BJ (cell line): ENCODE measurements around the gene CRYGA. TPM values are rescaled to one million over a fixed set of nuclear protein-coding genes. Genes with fewer than 3 reads are reported as not detected.

Source experiments
- CTCF ChIA-PET: fragments of 350-600 bp; formaldehyde crosslinking; extraction: SDS; loops from one replicate; lab custom pipeline; 2021; ENCODE audit warnings: antibody characterized with exemption, inconsistent platforms; lab: Yijun Ruan, JAX
- POLR2A ChIA-PET: fragments of 300-600 bp; sonication (Branson Sonifier 250); formaldehyde crosslinking; extraction: SDS; loops from one replicate; lab custom pipeline; 2021; ENCODE audit warnings: antibody characterized with exemption; lab: Charles Lee
- DNase-seq: peaks from one replicate; pipeline ENCODE4 v3.0.0-alpha.2; 2011; ENCODE audit warnings: low read depth
- H3K27me3 ChIP-seq: 2 replicates; pipeline ENCODE4 v1.6.0; 2011; ENCODE audit warnings: low read length; ENCODE audit not compliant: control insufficient read depth, insufficient read depth
- H3K36me3 ChIP-seq: 2 replicates; pipeline ENCODE4 v1.5.1; 2011; ENCODE audit warnings: low read length; ENCODE audit not compliant: control insufficient read depth, insufficient read depth
- H3K4me3 ChIP-seq: 2 replicates; pipeline ENCODE4 v1.5.1; 2011; ENCODE audit warnings: low read depth, mild to moderate bottlenecking, control low read depth, low read length
- CTCF ChIP-seq: IDR thresholded peaks from 2 replicates; pipeline ENCODE4 v1.5.1; 2011; ENCODE audit warnings: low read depth, mild to moderate bottlenecking, control low read depth, inconsistent platforms, low read length, moderate library complexity; ENCODE audit not compliant: insufficient read depth
- polyA plus RNA-seq: library from polyadenylated mRNA; depleted of rRNA; stranded (reverse); fragments of >200 nt; gene quantifications from 2 replicates; pipeline ENCODE4 v1.2.3, GENCODE V29; 2011

The CRYGA gene
- polyA plus RNA-seq, 1 experiment, result not detected

GRCh38 chr2:208186893-208187292, 23.5 kb upstream of the CRYGA start:
- no peak for DNase-seq
- Histone ChIP-seq H3K36me3 (no peaks in the 10 kb centered on the region), H3K27me3 (peaks cover 6% of the 10 kb centered on the region; the same call in 1 of the 2 replicates), H3K4me3 (no peak overlapping the region)
- no peak for TF ChIP-seq CTCF
- ChIA-PET POLR2A (no interaction called here), CTCF (no interaction called here)

- ChIA-PET CTCF (no interaction called here), POLR2A (no interaction called here)
- no peak for DNase-seq
- Histone ChIP-seq H3K4me3 (no peak overlapping the region), H3K36me3 (no peaks in the 10 kb centered on the region), H3K27me3 (peaks cover 6% of the 10 kb centered on the region; the same call in 1 of the 2 replicates)
- TF ChIP-seq CTCF, result no peak
Observed at GRCh38 chr2:208186465-208186864, 23.1 kb upstream of the CRYGA start.

DNA sequence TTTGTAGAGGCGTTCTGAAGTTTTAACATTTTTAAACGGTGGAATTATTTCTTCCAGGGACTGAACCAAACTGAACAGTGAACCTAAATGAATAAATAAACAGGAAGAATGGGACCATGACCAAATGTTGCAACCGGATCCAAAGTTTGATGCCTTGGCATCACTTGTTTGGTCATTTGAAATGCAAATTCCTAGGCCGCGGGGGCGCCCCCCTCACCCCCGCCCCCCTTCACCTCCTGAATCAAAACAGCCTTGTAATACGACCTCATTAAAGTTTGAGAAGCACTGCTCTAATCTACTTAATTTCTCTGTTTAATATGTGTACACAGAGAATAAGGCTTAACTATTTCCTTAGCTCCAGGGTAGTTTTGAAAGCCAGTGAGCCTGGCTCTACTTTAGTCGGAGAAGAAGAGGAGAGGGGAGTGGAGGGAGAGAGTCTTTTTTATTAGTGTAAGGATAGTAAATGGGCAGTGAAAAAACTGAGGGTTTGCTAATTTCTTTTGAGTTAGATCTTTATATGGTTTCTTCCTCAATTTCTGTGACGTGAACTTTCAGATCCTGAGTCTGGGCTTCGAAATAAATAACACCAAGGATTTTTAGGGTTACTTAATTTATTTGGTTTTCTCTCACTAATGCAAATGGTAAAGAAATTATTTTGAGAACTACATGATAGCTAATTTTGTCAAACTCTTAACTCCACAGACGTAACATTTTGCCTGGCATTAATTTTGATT, 20.8 kb upstream of the CRYGA start:
- no peak overlapping the region for H3K4me3 ChIP-seq
- no peak for DNase-seq
- no peaks in the 10 kb centered on the region for H3K36me3 ChIP-seq
- H3K27me3 ChIP-seq, result peaks cover 4% of the 10 kb centered on the region; the same call in 1 of the 2 replicates
- CTCF ChIA-PET, result interaction anchor here (1.3 to 1.5 kb wide), 2 partner anchors 9 to 12 kb away, joined by 3 to 4 read pairs; no protein-coding TSS in a partner anchor
- no peak for TF ChIP-seq CTCF
- POLR2A ChIA-PET, result no interaction called here

DNA sequence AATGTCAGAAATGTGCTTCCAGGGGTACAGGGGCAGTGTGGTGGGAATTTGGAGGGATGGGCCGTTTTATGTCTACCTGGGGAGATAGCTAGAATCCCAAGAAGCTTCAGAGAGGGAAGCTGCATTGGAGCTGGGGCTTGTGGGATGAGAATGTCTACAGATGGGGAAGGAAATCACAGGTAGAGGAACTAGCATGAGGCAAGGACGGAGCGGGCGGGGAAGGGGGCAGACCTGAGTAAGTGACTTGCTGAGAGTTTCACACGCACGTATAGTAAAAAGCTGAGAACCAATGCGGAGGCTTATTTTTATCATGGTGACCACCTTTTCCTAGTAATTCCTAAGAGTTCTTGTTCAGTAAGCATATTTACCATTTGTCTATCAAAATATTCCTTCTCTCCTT, 20.1 kb upstream of the CRYGA start:
- no peaks in the 10 kb centered on the region for H3K36me3 ChIP-seq
- no peak for DNase-seq
- POLR2A ChIA-PET, result no interaction called here
- peaks cover 2% of the 10 kb centered on the region; the same call in 1 of the 2 replicates for H3K27me3 ChIP-seq
- no peak overlapping the region for H3K4me3 ChIP-seq
- no peak for TF ChIP-seq CTCF
- CTCF ChIA-PET, result interaction anchor here (1.3 to 1.5 kb wide), 2 partner anchors 9 to 11 kb away, joined by 3 to 4 read pairs; no protein-coding TSS in a partner anchor

DNA sequence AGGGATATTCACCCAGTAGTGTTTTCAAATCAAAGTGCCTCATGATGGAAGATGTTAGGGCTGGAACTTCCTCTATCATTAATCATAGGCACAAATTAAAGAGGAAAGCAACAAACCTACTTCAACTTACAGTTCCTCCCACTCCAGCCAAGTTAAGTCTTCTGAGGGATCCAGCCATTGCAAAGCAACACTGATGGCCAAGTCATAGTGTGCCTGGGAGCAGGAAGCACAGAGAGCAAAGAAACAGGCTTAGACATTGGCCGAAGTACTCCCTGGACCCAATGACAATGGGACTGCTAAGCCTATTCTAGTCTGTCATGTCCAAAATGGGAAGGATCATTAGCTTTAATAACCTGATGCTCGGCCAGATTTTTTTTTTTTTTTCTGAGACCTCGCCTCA, 19.4 kb upstream of the CRYGA start:
- ChIA-PET POLR2A (no interaction called here), CTCF (interaction anchor here (0.6 to 1.3 kb wide), 2 partner anchors 8 to 123 kb away, joined by 3 to 4 read pairs; no protein-coding TSS in a partner anchor)
- no peak overlapping the region for H3K4me3 ChIP-seq
- no peaks in the 10 kb centered on the region for H3K36me3 ChIP-seq
- no peak for DNase-seq
- peaks cover 2% of the 10 kb centered on the region; the same call in 1 of the 2 replicates for H3K27me3 ChIP-seq
- TF ChIP-seq CTCF, result no peak
